A204.1 (cell line): Measurements from ENCODE around the gene ZNF708.
"Not testable (repeated sequence)": the region's sequence is repeated elsewhere in the genome, so short reads cannot be mapped to it uniquely, and the experiment has no call there.

Experiments
- FAIRE-seq: peaks from 2 replicates; lab custom pipeline; 2012; peaks lifted over from hg19 to GRCh38; lab: Jason Lieb, UNC

ZNF708 gene

GRCh38 chr19:21328885-21329605 lies at the start of gene ZNF708:
ZNF708 (minus strand) TSS chr19:21329410; CDS start chr19:21329212, 198 bp downstream.
- peak; percentile 78 for FAIRE-seq

DNA sequence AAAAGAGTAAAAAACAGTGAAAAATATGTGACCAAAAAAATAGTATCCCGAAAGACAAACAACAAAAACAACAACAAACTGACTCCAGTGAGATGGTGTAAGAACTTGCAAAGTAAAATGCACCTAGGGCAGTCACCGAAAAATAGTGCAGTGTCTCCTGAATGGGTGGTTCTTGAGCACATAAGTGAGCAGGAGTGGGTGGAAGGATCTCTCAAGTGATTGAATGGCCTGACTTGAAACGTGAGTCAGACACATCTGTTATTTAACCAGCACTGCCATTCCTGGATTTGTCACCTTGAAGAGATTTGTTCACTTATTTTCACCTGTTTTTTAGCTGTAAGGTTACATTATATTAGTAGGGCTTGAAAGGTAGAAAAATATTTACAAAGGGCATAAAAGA lies 33.1 kb upstream of the ZNF708 start:
- no peak for FAIRE-seq

DNA sequence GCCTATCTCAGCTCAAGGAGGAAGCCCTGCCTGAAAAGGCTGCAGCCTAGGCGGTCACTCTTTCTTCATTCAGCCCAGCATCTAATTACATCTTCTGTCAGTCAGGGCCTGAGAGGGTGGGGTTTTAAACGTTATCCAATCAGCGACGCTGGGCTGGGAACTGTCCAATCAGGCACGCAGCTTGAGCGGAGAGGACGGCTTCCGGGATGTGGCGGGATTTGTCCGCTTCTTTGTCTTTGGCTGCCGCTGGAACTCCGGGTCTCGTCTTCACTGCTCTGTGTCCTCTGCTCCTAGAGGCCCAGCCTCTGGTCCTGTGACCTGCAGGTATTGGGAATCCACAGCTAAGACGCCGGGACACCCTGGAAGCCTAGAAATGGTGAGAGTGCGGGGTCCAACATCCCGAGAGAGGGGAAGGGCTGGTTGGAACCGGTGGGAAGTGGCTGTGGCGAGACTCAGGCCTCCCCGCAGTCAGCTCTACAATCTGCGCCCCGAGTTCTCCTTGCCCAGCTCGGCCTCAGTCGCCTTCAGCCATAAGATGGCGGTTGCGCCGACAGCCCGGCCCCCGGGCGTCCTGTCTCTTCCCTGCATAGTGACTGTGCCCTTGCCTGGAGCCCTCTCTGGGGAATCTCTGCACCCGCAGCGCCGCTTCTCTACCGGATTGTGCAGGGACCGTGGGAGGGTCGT lies 29.7 kb upstream of the ZNF708 start, which contains the start of gene ZNF738:
Gene ZNF738, plus strand, starts transcription at position 233 of the 684 bp plus-strand sequence. Its CDS starts 141 bp downstream, at position 374.
- FAIRE-seq, result no peak

GRCh38 chr19:21352830-21353229 lies 23.6 kb upstream of the ZNF708 start:
- FAIRE-seq, result no peak

GRCh38 chr19:21344841-21345240 lies 15.6 kb upstream of the ZNF708 start:
- FAIRE-seq, result not testable (repeated sequence)

DNA sequence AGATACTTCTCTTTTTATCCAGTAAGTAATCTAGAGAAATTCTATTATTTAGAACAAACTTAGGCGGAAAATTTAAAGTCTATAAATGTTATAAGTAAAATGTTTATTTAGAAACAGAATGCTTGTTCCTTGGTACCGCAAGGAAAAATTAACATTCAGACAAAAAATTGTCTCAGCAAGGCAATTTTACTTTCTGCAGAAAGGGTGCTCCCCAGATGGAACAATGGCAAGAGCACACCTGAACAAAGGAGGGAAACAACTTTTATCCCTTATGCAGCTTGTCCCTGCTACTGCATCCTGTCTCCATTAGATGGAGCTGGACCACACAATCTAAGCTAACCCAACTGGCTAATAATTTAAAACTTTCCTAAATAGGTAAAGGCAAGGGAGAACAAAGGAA lies 6.5 kb upstream of the ZNF708 start:
- FAIRE-seq, result no peak

DNA sequence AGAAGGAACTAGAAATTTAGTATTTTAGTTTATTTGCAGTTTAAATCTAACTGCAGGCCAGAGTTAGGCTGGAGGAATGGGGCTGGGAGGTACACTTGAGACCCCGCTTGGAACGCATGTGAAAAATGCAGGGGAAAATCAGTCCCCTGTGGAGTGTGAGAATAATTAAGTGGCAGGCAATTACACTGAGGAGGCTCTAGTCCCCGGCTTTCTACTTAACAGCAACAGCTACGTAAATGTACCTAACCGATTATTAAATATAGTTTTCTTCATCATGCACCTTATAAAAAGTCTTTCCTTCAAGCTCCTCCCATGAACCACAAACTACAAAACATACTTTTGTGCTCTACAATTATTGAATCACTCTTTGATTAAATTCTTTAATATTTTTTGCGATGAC lies 804 bp downstream of the ZNF708 start:
- no peak for FAIRE-seq

DNA sequence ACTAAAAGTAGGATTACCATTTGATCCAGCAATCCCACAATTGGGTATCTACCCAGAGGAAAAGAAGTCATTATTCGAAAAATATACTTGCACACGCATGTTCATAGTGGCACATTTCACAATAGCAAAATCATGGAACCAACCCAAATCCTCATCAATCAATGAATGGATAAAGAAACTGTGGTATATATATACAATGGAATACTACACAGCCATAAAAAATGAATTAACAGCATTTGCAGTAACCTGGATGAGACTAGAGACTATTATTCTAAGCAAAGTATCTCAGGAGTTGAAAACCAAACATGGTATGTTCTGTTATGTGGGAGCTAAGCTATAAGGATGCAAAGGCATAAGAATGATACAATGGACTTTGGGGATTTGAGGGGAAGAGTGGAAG lies 3.0 kb downstream of the ZNF708 start:
- no peak for FAIRE-seq

DNA sequence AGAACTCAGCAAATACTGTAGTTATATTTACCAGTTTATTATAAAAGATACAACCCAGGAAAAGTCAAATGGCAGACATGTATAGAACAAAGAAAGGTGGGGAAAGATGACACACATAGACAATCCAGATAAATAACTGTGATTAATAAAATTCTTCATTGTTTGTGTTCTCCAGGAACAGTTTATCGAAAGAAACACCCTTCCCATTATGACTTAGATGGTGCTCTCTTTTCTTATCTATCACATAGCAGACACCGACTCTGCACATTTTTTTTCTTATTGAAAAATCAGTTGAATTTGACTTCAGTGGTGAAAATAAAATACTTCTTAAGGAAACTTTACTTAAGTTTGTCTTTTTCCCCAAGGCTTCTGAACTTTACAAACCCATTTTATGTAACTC lies 6.2 kb downstream of the ZNF708 start:
- no peak for FAIRE-seq

GRCh38 chr19:21322528-21322927 lies 6.7 kb downstream of the ZNF708 start:
- no peak for FAIRE-seq

DNA sequence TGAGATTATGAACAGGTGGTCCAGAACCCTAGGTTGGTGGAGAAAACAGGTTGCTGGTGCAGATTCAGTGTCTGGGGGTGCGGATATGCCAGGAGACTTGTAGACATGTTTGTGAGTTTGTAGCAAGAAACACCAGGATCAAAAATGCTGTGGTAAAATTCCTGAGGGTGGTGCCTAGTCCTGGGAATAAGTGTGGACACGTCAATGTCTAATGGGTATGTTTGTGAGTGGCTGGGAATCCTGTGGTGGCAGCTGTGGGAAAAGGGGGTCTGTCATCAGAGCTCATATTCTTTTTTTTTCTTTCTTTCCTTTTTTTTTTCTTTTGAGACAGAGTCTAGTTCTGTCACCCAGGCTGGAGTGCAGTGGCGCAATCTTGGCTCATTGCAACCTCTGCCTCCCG lies 7.2 kb downstream of the ZNF708 start:
- no peak for FAIRE-seq

DNA sequence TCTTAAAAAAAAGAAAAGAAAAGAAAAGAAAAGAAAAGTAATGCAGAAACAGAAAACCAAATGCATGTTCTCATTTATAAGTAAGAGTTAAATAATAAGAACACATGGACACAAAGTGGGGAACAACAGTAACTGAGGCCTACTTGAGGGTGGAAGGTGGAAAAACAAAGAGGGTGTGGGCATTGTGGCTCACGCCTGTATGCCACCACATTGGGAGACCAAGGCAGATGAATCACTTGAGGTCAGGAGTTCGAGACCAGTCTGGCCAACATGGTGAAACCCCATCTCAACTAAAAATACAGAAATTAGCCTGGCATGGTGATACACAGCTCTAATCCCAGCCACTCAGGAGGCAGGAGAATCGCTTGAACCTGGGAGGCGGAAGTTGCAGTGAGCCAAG lies 8.1 kb downstream of the ZNF708 start:
- no peak for FAIRE-seq

DNA sequence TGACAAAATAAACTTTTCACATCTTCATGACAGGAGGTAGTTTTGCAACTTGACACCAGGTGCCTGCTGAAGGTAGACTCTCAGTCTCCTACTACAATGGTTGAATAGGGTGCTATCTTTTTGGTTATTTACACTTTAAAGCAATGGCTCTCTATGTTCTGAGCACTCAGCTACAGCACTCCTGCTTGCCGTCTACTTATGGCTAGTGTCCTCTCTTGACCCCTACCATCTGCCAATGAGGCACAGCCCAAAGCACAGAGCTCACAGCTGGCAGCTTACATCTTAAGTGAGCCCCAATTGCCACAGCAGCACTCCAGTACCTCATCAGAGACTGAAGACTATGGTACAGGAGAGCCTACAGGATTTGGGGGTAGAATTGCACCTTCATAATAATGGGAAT lies 11.4 kb downstream of the ZNF708 start:
- no peak for FAIRE-seq

- FAIRE-seq, result no peak
Measured at GRCh38 chr19:21314676-21315075, 14.5 kb downstream of the ZNF708 start.

GRCh38 chr19:21312807-21313206 lies 16.4 kb downstream of the ZNF708 start:
- not testable (repeated sequence) for FAIRE-seq

- no peak for FAIRE-seq
Measured at GRCh38 chr19:21308773-21309172, 20.4 kb downstream of the ZNF708 start.

DNA sequence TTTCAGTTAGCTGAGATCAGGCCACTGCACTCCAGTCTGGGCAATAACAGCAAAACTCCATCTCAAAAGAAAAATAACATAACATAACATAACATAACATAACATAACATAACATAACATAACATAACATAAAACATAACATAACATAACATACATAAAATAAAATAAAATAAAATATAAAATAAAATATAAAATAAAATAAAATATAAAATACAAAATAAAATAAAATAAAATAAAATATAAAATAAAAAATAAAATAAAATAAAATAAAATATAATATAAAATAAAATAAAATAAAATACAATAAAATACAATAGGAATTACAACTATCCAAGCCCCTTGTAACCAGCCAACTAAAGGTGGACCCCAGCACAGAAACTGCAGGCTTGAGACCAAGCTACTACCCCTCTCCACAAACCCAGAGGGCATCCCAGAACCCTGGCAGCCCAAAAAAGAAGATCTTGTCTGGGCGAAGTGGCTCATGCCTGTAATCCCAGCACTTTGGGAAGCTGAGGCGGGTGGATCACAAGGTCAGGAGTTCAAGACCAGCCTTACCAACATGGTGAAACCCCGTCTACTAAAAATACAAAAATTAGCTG lies 22.2 kb downstream of the ZNF708 start:
- peak; percentile 99 for FAIRE-seq

DNA sequence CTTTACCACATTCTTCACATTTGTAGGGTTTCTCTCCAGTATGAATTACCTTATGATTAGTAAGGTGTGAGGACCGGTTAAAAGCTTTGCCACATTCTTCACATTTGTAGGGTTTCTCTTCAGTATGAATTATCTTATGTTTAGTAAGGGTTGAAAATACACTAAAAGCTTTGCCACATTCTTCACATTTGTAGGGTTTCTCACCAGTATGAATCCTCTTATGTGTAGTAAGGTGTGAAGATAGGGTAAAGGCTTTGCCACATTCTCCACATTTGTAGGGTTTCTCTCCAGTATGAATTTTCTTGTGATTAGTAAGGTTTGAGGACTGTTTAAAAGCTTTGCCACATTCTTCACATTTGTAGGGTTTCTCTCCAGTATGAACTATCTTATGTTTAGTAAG lies 35.4 kb downstream of the ZNF708 start:
- FAIRE-seq, result not testable (repeated sequence)

GRCh38 chr19:21269813-21270212 lies 59.4 kb downstream of the ZNF708 start:
- FAIRE-seq, result no peak

GRCh38 chr19:21264891-21265290 lies 64.3 kb downstream of the ZNF708 start:
- FAIRE-seq, result no peak

DNA sequence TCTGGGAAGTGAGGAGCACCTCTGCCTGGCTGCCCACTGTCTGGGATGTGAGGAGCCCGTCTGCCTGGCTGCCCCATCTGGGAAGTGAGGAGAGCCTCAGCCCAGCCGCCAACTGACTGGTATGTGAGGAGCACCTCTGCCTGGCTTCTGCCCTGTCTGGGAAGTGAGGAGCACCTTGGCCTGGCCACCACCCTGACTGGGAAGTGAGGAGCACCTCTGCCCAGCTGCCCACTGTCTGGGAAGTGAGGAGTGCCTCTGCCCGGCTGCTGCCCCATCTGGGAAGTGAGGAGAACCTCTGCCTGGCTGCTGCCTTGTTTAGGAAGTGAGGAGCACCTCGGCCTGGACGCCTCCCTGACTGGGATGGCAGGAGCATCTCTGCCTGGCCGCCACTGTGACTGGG lies 64.8 kb downstream of the ZNF708 start:
- FAIRE-seq, result no peak

DNA sequence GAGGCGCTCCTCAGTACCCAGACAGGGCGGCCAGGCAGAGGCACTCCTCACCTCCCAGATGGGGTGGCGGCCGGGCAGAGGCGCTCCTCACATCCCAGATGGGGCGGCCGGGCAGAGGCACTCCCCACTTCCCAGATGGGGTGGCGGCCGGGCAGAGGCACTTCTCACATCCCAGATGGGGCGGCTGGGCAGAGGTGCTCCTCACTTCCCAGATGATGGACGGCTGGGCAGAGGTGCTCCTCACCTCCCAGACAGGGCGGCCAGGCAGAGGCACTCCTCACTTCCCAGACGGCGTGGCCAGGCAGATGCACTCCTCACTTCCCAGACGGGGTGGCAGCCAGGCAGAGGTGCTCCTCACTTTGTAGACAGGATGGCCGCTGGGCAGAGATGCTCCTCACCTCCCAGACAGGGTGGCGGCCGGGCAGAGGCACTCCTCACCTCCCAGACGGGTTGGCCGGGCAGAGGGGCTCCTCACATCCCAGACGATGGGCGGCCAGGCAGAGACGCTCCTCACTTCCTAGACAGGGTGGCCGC lies 68.3 kb downstream of the ZNF708 start:
- FAIRE-seq, result not testable (repeated sequence)
